ENCODE measurements around the gene CLIC6.
"Not testable (repeated sequence)": the region's sequence is repeated elsewhere in the genome, so short reads cannot be mapped to it uniquely, and the experiment has no call there.

CLIC6 gene

DNA sequence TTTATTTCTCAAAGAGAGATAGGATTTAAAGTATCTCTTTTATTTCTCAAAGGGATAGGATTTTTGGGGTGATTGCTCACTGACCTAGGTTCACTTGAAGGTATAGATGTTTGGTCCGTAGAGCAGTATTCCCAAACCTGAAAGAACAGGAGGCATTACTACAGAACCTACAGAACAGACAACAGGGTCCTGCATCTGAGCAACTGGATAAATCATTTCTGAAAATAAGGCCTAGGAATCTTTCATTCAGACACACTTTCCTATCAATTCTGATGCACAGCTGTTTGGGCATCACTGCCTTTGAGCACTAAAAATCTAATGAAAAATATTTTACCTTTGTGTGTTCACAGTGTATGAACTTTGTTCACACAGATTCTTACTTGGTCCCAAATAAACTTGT is 17.2 kb upstream of the CLIC6 start:
- no peak for DNase-seq (ENCODE audit: low read depth, low spot score)

DNA sequence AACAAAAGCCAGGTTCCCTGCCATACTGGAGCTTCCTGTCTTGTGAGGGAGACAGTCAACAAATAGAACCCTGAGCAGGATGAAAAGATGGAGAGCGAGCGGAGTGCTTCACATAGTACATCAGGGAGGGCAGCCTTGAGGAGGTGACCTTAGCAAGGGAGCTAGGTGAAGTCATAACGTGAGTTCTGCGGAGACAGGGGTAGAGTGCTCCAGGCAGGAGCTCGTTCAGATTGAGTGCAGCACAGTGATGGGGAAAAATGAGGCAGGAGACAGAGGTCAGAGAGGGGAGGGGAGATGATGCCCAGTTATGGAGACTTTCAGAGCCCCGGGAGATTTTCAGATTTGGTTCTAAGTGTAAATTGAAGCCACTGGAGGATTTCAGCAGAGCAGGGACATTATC is 15.3 kb upstream of the CLIC6 start:
- DNase-seq (ENCODE audit: low read depth, low spot score) = no peak

- no peak for DNase-seq (ENCODE audit: low read depth, low spot score)
Measured at GRCh38 chr21:34661848-34662247, 6.9 kb upstream of the CLIC6 start.

GRCh38 chr21:34667761-34668160 is 1.0 kb upstream of the CLIC6 start:
- DNase-seq (ENCODE audit: low read depth, low spot score) = no peak

DNA sequence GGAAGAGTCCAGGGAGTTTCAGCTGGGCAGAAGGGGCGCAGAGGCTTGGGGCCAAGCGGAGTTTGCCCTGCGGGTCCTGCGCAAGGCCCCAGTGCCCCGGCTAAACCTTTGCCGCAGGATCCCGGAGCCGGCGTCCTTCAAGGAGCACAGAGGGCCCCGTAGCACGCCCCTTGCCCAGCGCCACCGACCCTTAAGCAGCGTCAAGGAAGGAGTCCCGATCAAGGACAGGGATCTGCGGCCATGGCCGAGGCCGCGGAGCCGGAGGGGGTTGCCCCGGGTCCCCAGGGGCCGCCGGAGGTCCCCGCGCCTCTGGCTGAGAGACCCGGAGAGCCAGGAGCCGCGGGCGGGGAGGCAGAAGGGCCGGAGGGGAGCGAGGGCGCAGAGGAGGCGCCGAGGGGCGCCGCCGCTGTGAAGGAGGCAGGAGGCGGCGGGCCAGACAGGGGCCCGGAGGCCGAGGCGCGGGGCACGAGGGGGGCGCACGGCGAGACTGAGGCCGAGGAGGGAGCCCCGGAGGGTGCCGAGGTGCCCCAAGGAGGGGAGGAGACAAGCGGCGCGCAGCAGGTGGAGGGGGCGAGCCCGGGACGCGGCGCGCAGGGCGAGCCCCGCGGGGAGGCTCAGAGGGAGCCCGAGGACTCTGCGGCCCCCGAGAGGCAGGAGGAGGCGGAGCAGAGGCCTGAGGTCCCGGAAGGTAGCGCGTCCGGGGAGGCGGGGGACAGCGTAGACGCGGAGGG is 520 bp downstream of the CLIC6 start:
- no peak for DNase-seq (ENCODE audit: low read depth, low spot score)

DNA sequence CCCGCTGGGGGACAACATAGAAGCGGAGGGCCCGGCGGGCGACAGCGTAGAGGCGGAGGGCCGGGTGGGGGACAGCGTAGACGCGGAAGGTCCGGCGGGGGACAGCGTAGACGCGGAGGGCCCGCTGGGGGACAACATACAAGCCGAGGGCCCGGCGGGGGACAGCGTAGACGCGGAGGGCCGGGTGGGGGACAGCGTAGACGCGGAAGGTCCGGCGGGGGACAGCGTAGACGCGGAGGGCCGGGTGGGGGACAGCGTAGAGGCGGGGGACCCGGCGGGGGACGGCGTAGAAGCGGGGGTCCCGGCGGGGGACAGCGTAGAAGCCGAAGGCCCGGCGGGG is 1.1 kb downstream of the CLIC6 start:
- not testable (repeated sequence) for DNase-seq (ENCODE audit: low read depth, low spot score)

DNA sequence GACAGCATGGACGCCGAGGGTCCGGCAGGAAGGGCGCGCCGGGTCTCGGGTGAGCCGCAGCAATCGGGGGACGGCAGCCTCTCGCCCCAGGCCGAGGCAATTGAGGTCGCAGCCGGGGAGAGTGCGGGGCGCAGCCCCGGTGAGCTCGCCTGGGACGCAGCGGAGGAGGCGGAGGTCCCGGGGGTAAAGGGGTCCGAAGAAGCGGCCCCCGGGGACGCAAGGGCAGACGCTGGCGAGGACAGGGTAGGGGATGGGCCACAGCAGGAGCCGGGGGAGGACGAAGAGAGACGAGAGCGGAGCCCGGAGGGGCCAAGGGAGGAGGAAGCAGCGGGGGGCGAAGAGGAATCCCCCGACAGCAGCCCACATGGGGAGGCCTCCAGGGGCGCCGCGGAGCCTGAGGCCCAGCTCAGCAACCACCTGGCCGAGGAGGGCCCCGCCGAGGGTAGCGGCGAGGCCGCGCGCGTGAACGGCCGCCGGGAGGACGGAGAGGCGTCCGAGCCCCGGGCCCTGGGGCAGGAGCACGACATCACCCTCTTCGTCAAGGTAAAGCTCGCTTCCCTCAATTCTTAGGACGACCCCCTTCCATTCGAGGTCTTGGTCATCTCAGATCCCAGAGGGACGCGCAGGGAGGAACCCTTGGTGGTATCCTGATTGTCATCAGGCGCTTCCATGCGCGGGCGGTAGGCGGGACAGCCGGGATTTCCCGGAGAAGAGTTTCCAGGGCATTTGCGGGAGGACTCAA is 1.6 kb downstream of the CLIC6 start:
- DNase-seq (ENCODE audit: low read depth, low spot score) = no peak

GRCh38 chr21:34670962-34671348 is 2.2 kb downstream of the CLIC6 start:
- no peak for DNase-seq (ENCODE audit: low read depth, low spot score)

DNA sequence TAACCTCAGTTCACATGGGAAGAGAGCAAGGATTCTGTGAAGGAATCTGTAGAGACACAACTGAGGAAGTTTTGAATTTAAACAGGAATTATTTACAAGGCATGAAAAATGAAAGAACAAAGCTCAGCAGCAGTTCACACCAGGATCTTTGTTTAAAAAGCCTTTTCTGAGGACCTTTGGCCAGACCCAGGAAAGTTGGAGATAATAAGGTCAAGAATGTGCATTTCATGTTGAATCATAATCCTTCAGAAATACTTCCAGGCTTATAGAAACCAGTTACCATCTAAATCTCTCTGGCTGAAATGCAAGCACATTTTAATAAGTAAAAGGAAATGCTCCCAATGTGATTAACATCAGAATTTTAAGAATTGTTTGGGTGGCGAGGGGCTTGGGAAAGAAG is 2.7 kb downstream of the CLIC6 start:
- DNase-seq (ENCODE audit: low read depth, low spot score) = no peak

- no peak for DNase-seq (ENCODE audit: low read depth, low spot score)
Measured at GRCh38 chr21:34671891-34672290, 3.1 kb downstream of the CLIC6 start.

- no peak for DNase-seq (ENCODE audit: low read depth, low spot score)
Measured at GRCh38 chr21:34673006-34673405, 4.2 kb downstream of the CLIC6 start.

GRCh38 chr21:34674468-34674867 is 5.7 kb downstream of the CLIC6 start:
- no peak for DNase-seq (ENCODE audit: low read depth, low spot score)

GRCh38 chr21:34675871-34676270 is 7.1 kb downstream of the CLIC6 start:
- DNase-seq (ENCODE audit: low read depth, low spot score) = no peak

DNA sequence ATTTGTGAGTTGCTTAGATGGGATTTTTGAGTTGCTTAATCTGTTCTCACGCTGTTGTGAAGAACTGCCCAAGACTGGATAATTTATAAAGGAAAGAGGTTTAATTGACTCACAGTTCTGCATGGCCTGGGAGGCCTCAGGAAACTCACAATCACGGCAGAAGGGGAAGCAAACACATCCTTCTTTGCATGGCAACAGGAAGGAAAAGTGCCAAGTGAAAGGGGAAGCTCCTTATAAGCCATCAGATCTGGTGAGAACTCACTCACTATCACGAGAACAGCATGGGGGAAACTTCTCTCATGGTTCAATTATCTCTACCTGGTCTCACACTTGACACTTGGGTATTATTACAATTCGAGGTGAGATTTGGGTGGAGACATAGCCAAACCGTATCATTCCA is 10.3 kb downstream of the CLIC6 start:
- DNase-seq (ENCODE audit: low read depth, low spot score) = no peak

DNA sequence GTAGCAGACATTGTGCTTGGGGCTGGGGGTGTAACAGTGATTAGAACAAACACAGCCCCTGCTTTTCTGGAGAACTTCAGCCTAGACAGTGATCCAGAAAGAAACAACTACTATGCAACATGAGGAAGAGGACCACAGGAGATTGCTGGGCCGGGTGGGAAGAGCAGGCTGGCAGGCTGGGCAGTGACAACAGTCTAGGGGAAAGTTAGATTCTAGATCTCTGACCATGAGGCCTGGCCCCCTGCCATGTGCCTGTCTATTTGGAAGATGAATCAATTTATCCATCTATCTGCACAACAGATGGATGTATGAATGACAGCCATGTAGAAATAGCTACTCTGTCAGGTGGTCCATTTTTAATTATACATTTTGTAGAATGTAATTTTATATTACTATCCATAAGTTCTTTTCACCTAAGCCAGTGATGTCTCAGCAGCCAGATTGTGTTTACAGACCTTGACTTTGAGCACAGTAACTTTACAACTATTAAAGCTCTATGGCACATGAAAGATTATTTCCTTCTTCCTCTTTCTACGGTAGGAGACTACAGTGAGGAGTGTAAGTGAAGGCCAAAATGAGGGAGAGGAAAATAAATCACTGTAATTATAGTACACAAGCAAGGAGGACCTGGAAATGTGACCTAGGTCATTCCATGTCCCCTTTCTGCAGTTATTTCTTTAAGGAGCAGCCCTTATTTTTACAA is 15.5 kb downstream of the CLIC6 start:
- no peak for DNase-seq (ENCODE audit: low read depth, low spot score)

- DNase-seq (ENCODE audit: low read depth, low spot score) = no peak
Measured at GRCh38 chr21:34687065-34687464, 18.3 kb downstream of the CLIC6 start.

DNA sequence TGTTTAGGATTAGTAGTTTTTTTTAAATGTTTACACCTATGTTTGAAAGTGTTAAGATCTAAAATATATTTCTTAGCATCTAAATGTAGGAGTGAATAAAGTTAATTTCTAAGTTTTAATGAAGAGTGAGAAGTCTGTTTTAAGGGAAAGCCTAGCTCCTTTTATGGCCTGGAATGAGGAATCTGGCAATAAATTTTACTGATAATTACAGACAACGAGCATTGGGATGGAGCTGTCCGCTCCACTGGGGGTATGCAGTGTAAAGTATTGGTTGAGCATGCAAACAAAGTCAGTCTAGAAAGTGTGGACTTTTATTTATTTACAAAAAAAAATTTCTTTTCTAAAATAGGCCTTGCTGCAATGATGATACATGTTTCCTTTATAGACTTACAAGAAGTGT is 19.0 kb downstream of the CLIC6 start:
- DNase-seq (ENCODE audit: low read depth, low spot score) = no peak

GRCh38 chr21:34688145-34688544 is 19.4 kb downstream of the CLIC6 start:
- DNase-seq (ENCODE audit: low read depth, low spot score) = no peak

DNA sequence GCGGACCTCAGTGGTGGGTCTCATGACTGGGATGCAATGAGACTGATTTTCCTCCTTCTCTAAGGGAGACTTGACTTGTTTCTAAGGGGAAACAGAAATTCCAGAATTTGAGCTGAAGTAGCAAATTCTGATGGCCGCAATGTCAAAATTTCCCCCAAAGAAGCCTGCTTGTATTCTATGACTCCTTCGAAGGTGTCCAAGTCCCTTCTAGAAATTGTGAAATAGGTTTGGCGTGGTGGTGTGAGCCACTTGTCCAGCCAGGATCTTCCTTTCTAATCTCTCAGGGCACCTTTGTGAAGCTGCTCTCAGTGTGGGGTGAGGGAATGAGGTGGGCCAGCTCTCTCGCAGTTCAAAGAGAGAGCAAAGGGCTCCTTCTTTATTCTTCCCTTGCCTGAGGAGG is 19.9 kb downstream of the CLIC6 start:
- no peak for DNase-seq (ENCODE audit: low read depth, low spot score)

- no peak for DNase-seq (ENCODE audit: low read depth, low spot score)
Measured at GRCh38 chr21:34690041-34690792, 21.4 kb downstream of the CLIC6 start.

GRCh38 chr21:34690793-34691175 is 22.0 kb downstream of the CLIC6 start:
- DNase-seq (ENCODE audit: low read depth, low spot score) = no peak

GRCh38 chr21:34691390-34692032 is 22.7 kb downstream of the CLIC6 start:
- DNase-seq (ENCODE audit: low read depth, low spot score) = no peak

Data from iPS DF 19.7 (cell line).